HG02943 (cell line): Measurements from ENCODE around the gene C4A.
"Not testable (repeated sequence)": the region's sequence is repeated elsewhere in the genome, so short reads cannot be mapped to it uniquely, and the experiment has no call there.

ENCODE experiments used
- ATAC-seq: cut with Tn5 transposase; IDR thresholded peaks from one replicate; pipeline ENCODE4 v1.9.1; 2021; ENCODE audit warnings: mild to moderate bottlenecking, low read depth, moderate library complexity; ENCODE audit not compliant: unreplicated experiment

Gene C4A

GRCh38 chr6:31981744-31982143, at the start of gene C4A:
Gene C4A (plus strand): TSS chr6:31982057. CDS start chr6:31982108, 51 bp downstream.
- ATAC-seq, result not testable (repeated sequence)

DNA sequence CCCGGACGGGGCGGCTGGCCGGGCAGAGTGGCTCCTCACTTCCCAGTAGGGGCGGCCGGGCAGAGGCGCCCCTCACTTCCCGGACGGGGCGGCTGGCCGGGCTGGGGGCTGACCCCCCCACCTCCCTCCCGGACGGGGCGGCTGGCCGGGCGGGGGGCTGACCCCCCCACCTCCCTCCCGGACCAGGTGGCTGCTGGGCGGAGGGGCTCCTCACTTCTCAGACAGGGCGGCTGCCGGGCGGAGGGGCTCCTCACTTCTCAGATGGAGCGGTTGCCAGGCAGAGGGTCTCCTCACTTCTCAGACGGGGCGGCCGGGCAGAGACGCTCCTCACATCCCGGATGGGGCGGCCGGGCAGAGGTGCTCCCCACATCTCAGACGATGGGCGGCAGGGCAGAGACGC, 49.7 kb upstream of the C4A start:
- ATAC-seq, result not testable (repeated sequence)

- no peak for ATAC-seq
Observed at GRCh38 chr6:31933537-31933936, 48.3 kb upstream of the C4A start.

GRCh38 chr6:31935021-31935420, 46.8 kb upstream of the C4A start:
- no peak for ATAC-seq

DNA sequence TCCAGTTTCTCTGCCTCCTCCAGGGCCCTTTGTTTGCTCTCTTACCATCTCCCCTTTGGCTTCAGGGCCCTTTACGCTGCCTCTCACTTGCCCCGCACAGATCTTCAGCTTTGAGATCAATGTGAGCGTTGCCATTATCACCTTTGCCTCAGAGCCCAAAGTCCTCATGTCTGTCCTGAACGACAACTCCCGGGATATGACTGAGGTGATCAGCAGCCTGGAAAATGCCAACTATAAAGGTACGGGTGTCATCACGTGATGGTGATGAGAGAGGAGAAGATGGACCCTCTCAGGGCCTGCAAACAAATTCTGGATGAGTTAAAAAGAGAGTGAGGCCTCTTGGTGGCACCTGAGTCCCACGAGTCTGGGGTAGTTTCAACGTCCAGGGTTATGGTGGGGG, 46.0 kb upstream of the C4A start:
- ATAC-seq, result no peak

- ATAC-seq, result no peak
Observed at GRCh38 chr6:31940256-31940664, 41.6 kb upstream of the C4A start.

GRCh38 chr6:31943742-31944141, 38.1 kb upstream of the C4A start:
- no peak for ATAC-seq

DNA sequence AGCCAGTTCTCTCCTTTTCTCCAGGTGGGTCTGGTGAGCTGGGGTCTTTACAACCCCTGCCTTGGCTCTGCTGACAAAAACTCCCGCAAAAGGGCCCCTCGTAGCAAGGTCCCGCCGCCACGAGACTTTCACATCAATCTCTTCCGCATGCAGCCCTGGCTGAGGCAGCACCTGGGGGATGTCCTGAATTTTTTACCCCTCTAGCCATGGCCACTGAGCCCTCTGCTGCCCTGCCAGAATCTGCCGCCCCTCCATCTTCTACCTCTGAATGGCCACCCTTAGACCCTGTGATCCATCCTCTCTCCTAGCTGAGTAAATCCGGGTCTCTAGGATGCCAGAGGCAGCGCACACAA, 36.7 kb upstream of the C4A start:
- ATAC-seq, result no peak

DNA sequence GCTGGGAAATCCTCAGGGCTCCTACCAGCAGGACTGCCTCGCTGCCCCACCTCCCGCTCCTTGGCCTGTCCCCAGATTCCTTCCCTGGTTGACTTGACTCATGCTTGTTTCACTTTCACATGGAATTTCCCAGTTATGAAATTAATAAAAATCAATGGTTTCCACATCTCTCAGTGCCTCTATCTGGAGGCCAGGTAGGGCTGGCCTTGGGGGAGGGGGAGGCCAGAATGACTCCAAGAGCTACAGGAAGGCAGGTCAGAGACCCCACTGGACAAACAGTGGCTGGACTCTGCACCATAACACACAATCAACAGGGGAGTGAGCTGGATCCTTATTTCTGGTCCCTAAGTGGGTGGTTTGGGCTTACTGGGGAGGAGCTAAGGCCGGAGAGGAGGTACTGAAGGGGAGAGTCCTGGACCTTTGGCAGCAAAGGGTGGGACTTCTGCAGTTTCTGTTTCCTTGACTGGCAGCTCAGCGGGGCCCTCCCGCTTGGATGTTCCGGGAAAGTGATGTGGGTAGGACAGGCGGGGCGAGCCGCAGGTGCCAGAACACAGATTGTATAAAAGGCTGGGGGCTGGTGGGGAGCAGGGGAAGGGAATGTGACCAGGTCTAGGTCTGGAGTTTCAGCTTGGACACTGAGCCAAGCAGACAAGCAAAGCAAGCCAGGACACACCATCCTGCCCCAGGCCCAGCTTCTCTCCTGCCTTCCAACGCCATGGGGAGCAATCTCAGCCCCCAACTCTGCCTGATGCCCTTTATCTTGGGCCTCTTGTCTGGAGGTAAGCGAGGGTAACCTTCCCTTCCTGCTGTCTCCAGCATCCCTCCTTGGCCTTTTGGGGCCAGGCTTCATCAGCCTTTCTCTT, 36.1 kb upstream of the C4A start, which contains the start of gene CFB:
TSS of gene CFB (plus strand) at position 589 of the 863 bp plus-strand sequence. CDS start at position 716, 127 bp downstream.
- ATAC-seq, result no peak

- no peak for ATAC-seq
Observed at GRCh38 chr6:31946370-31946885, 35.4 kb upstream of the C4A start.

DNA sequence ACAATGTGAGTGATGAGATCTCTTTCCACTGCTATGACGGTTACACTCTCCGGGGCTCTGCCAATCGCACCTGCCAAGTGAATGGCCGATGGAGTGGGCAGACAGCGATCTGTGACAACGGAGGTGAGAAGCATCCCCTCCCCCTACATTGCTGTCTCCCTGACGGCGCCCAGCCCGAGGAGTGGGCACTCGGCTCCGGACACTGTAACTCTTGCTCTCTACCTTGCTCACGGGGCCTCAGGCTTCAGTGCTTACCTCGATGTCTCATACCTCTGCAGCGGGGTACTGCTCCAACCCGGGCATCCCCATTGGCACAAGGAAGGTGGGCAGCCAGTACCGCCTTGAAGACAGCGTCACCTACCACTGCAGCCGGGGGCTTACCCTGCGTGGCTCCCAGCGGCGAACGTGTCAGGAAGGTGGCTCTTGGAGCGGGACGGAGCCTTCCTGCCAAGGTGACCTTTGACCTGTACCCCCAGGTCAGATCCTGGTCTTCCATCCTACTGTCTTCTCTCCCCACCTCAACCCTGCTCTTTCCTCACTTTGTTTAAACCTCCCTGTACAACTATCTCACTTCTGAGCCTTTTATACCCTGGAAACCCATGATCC, 34.7 kb upstream of the C4A start:
- ATAC-seq, result no peak

DNA sequence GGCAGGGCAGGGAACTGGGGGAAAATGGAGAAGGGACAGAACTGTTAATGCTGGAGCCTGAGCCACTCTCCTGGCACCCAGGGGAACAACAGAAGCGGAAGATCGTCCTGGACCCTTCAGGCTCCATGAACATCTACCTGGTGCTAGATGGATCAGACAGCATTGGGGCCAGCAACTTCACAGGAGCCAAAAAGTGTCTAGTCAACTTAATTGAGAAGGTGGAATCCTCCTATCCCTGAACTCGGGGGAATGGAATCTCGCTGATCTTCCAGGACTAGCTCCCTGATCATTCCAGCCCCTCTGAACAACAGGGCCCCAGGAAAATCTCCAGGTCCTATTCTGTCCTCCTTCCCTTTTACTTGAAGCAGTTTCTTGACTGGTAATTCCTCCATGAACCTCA, 34.0 kb upstream of the C4A start:
- no peak for ATAC-seq

DNA sequence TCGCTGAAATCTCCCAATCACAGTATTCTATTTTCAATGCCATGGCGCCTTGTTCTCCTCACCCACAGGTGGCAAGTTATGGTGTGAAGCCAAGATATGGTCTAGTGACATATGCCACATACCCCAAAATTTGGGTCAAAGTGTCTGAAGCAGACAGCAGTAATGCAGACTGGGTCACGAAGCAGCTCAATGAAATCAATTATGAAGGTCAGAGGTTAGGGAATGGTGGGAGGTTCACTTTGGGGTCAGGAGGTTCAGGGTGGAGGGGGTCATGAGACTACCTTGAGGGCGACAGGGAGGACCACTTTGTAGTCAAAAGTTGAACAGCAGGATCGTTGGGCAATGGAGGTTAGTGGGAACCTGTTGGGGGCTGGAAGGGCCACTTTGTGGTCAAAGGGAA, 33.6 kb upstream of the C4A start:
- no peak for ATAC-seq

DNA sequence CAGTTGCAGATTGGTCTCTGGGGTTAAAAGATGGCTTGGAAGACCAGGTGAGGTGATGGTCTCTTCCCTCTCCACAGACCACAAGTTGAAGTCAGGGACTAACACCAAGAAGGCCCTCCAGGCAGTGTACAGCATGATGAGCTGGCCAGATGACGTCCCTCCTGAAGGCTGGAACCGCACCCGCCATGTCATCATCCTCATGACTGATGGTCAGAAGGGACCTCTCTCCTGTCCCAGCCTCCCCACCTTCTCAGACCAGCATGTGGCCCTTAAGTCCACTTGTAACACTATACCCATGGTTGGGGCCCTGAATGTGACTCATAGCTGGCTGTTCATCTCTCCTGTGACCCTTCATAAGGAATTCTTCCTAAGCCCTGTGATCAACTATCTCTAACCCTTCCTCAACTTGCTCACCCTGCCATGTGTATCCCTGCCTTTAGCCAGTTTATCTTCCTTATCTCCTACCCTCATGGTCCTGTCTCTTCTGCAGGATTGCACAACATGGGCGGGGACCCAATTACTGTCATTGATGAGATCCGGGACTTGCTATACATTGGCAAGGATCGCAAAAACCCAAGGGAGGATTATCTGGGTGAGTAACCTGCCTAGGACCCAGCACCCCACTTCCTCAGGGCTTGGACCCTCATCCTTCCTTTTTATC, 33.0 kb upstream of the C4A start:
- no peak for ATAC-seq

- no peak for ATAC-seq
Observed at GRCh38 chr6:31949926-31950548, 31.8 kb upstream of the C4A start.

- no peak for ATAC-seq
Observed at GRCh38 chr6:31952140-31952805, 29.6 kb upstream of the C4A start.

DNA sequence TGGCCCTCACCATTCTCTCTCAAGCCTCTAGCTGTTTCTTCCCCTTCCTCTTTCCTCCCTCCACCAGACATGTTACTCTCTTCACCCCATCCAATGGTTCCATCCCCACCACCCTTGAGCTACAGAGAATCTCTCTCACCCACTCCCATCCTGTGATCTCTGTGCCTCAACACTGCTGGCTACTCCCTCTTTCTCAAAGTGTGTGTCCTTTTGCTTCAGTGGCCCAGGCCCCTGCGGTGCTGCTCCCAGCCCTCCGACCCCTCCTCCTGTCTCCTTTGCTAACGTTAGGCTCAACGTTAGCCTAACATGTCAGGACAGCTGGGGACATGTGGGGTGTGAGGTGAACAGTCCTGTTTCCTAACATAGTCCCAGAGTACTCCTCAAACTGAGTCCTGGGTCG, 29.0 kb upstream of the C4A start:
- ATAC-seq, result no peak

DNA sequence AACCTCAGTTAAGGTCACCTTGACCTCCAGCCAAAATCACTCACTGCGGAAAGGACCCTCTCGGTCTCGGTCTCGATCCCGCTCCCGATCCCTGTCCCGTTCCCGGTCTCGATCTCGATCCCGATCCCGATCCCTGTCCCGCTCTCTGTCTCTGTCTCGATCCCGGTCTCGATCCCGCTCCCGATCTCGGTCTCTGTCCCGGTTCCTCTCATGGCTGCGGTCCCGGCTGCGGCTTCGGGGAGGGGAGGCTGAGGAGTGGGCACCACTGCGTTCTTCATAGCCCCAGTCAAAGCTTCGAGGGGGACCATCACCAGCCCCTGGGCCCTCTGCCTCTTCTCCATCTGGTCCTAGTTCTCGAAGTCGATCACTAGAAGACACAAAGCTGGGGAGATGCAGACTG, 27.3 kb upstream of the C4A start:
- ATAC-seq, result no peak

GRCh38 chr6:31956796-31957195, 25.1 kb upstream of the C4A start:
- no peak for ATAC-seq

- peak; percentile 12 for ATAC-seq
Observed at GRCh38 chr6:31958412-31958740, 23.5 kb upstream of the C4A start.
